HepG2 (cell line): Measurements from ENCODE around the gene RAB1B. TPM values are rescaled to one million over a fixed set of nuclear protein-coding genes. Genes with fewer than 3 reads are reported as not detected.
A peak's percentile ranks its signal among the peaks of the same experiment; 100 is the strongest.

Experiments used
- ASH2L ChIP-seq: fragments of 300-600, 200-600 bp; sonication (generic); IDR thresholded peaks from 2 replicates; pipeline ENCODE4 v1.7.0; 2017; ENCODE audit warnings: low read depth, mild to moderate bottlenecking, moderate library complexity, mixed read lengths, low read length; ENCODE audit not compliant: insufficient read length
- CHD4 ChIP-seq: fragments of 200-600 bp; sonication (generic); IDR thresholded peaks from 2 replicates; pipeline ENCODE4 v1.7.0; 2017; ENCODE audit warnings: mild to moderate bottlenecking, low read length, borderline replicate concordance
- EED ChIP-seq: sonication (generic); formaldehyde crosslinking; IDR thresholded peaks from 2 replicates; pipeline ENCODE4 v1.5.0; 2020; ENCODE audit warnings: mild to moderate bottlenecking, missing genetic modification reagents
- GZF1 ChIP-seq: sonication (generic); formaldehyde crosslinking; IDR thresholded peaks from 2 replicates; pipeline ENCODE4 v1.5.1; 2020; ENCODE audit warnings: mild to moderate bottlenecking, missing genetic modification reagents
- HIC2 ChIP-seq: sonication (generic); formaldehyde crosslinking; IDR thresholded peaks from 2 replicates; pipeline ENCODE4 v1.9.0; 2022; ENCODE audit warnings: low read depth, missing genetic modification reagents
- HOXA7 ChIP-seq: sonication (generic); formaldehyde crosslinking; IDR thresholded peaks from 2 replicates; pipeline ENCODE4 v1.8.1; 2022; ENCODE audit warnings: mild to moderate bottlenecking, missing genetic modification reagents, moderate library complexity
- LBX2 ChIP-seq: sonication (generic); formaldehyde crosslinking; IDR thresholded peaks from 2 replicates; pipeline ENCODE4 v1.5.0; 2020; ENCODE audit warnings: missing genetic modification reagents, mild to moderate bottlenecking, borderline replicate concordance
- MLX ChIP-seq: IDR thresholded peaks from 2 replicates; pipeline ENCODE4 v1.6.1; 2016
- NR2F1 ChIP-seq, 2 experiments: fragments of 450-650 bp in 1 of 2; formaldehyde crosslinking in 1 of 2; IDR thresholded peaks; 2 replicates each; pipeline versions ENCODE4 v1.5.0 to v1.6.1; 2016 to 2020; ENCODE audit warnings: mild to moderate bottlenecking in 1 of 2, missing compliant biosample characterization in 1 of 2, missing genetic modification reagents in 1 of 2, moderate library complexity in 1 of 2
- PITX1 ChIP-seq: sonication (generic); formaldehyde crosslinking; IDR thresholded peaks from 2 replicates; pipeline ENCODE4 v1.5.1; 2020; ENCODE audit warnings: mild to moderate bottlenecking, missing genetic modification reagents
- SETDB1 ChIP-seq: sonication (generic); formaldehyde crosslinking; IDR thresholded peaks from 2 replicates; pipeline ENCODE4 v1.5.1; 2020; ENCODE audit warnings: missing genetic modification reagents, mild to moderate bottlenecking, borderline replicate concordance
- SIN3B ChIP-seq: fragments of 150-350 bp; IDR thresholded peaks from 2 replicates; pipeline ENCODE4 v1.6.1; 2014; ENCODE audit warnings: low read length
- THAP9 ChIP-seq: sonication (generic); formaldehyde crosslinking; IDR thresholded peaks from 2 replicates; pipeline ENCODE4; 2020; ENCODE audit warnings: missing genetic modification reagents, mild to moderate bottlenecking, borderline replicate concordance
- TSC22D2 ChIP-seq: sonication (generic); formaldehyde crosslinking; IDR thresholded peaks from 2 replicates; pipeline ENCODE4 v1.5.1; 2020; ENCODE audit warnings: missing genetic modification reagents, mild to moderate bottlenecking, borderline replicate concordance
- ZBTB44 ChIP-seq: sonication (generic); formaldehyde crosslinking; IDR thresholded peaks from 2 replicates; pipeline ENCODE4 v1.4.0; 2020; ENCODE audit warnings: missing genetic modification reagents
- ZNF33A ChIP-seq: sonication (generic); formaldehyde crosslinking; IDR thresholded peaks from 2 replicates; pipeline ENCODE4 v1.5.1; 2020; ENCODE audit warnings: missing genetic modification reagents, mild to moderate bottlenecking, moderate library complexity, borderline replicate concordance
- ZNF747 ChIP-seq: sonication (generic); formaldehyde crosslinking; IDR thresholded peaks from 2 replicates; pipeline ENCODE4 v1.8.1; 2023; ENCODE audit warnings: missing genetic modification reagents, mild to moderate bottlenecking, borderline replicate concordance
- ZNF839 ChIP-seq: sonication (generic); formaldehyde crosslinking; IDR thresholded peaks from 2 replicates; pipeline ENCODE4 v1.4.0; 2020; ENCODE audit warnings: missing genetic modification reagents, mild to moderate bottlenecking, borderline replicate concordance
- ZNF850 ChIP-seq: sonication (generic); formaldehyde crosslinking; conservative IDR thresholded peaks from 2 replicates; pipeline ENCODE4 v1.9.0; 2021; ENCODE audit warnings: mild to moderate bottlenecking, missing genetic modification reagents
- polyA plus RNA-seq, 8 experiments: library from polyadenylated mRNA; depleted of rRNA in 3 of 8; stranded (reverse) in 7 of 8; unstranded in 1 of 8; fragments of >200 nt; fragmentation: Illumina TruSeq in 4 of 8; extraction: Trizol in 4 of 8; gene quantifications; 2 replicates each; pipeline versions ENCODE4 v1.2.1 to v1.2.3, GENCODE V29; 2011 to 2016; ENCODE audit warnings: low read depth in 4 of 8, missing spikeins in 1 of 8, mixed read lengths in 1 of 8; ENCODE audit not compliant: insufficient read depth in 1 of 8
- total RNA-seq, 5 experiments: library from RNA; depleted of rRNA; stranded (reverse); fragments of >200 nt; fragmentation: Illumina TruSeq; extraction: Trizol; gene quantifications; 2 replicates each; pipeline ENCODE4 v1.2.3, GENCODE V29; 2016; ENCODE audit warnings: low read depth in 1 of 5
- TF ChIP-seq, protein P1 (sequence below): sonication (generic); formaldehyde crosslinking; IDR thresholded peaks from 2 replicates; pipeline ENCODE4 v1.4.0; 2020; ENCODE audit warnings: mild to moderate bottlenecking, missing genetic modification reagents

RAB1B gene
- total and polyA plus RNA-seq, 2 of the 13 experiments (the other 11 are each of a cell fraction or from before 2014, with no cell fraction given), result 77.9 to 87.9 TPM

GRCh38 chr11:66289548-66290329 lies 21.3 kb downstream of the RAB1B start (continued):
- peak; percentile 75 for TF ChIP-seq EED (CRISPR knock-in tag)
- no peak for TF ChIP-seq ZNF850 (CRISPR knock-in tag)
- TF ChIP-seq, protein P1, sequence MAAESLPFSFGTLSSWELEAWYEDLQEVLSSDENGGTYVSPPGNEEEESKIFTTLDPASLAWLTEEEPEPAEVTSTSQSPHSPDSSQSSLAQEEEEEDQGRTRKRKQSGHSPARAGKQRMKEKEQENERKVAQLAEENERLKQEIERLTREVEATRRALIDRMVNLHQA (CRISPR knock-in tag), result no peak
- TF ChIP-seq HOXA7 (CRISPR knock-in tag), result no peak
- TF ChIP-seq ZNF839 (CRISPR knock-in tag), result no peak
- peak; percentile 29; the same call in 1 of the 2 replicates for TF ChIP-seq MLX
- TF ChIP-seq SIN3B, result 0 out of 2 replicates have a peak, but pooled peaks have one; percentile 39
- no peak for TF ChIP-seq HIC2
- no peak for TF ChIP-seq ZNF33A (CRISPR knock-in tag)
- peak; percentile 91; the same call in 1 of the 2 replicates for TF ChIP-seq ZBTB44
- TF ChIP-seq GZF1 (CRISPR knock-in tag), result peak; percentile 77; the same call in 1 of the 2 replicates
- peak; percentile 69; the same call in 1 of the 2 replicates for TF ChIP-seq PITX1
- TF ChIP-seq THAP9 (CRISPR knock-in tag), result peak; percentile 20; the same call in 1 of the 2 replicates
- no peak for TF ChIP-seq CHD4
- peak; percentile 86; the same call in 1 of the 2 replicates for TF ChIP-seq ZNF747
- no peak for TF ChIP-seq SETDB1 (CRISPR knock-in tag)
- no peak for TF ChIP-seq ASH2L
- peak; percentile 72; the same call in 1 of the 2 replicates for TF ChIP-seq LBX2
- no peak for TF ChIP-seq NR2F1 (CRISPR knock-in tag; IDR thresholded peaks at IDR 0.05)
- 0 out of 2 replicates have a peak, but pooled peaks have one; percentile 82 for TF ChIP-seq TSC22D2
